ENCODE measurements around the gene GAST. TPM values are rescaled to one million over a fixed set of nuclear protein-coding genes. Genes with fewer than 3 reads are reported as not detected.

The GAST gene
- total and polyA plus RNA-seq, 4 experiments from 2014 or later: not detected

DNA sequence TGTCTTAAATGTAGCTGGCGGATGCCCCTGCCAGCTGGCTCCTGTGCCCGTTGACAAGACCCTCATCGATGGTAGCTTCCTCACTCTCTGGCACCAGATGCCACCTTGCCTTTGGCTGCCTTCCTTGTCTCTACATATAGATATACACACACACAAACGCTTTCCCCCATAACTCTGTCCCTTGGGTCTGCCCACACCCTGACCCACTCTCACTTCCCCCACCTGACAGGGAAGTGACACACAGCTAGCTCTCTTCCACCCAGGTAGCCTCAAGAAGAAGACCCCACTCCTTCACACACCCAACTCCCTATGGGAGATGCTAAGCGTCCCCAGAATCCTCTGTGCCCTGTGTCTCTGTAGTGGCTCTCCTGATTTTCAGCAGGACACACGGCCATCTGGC, 48.7 kb downstream of the GAST start:
- Mint-ChIP-seq H3K9me3 (no peaks in the 10 kb centered on the region), H3K27ac (no peak overlapping the region), H3K27me3 (peaks cover 0 to 4% of the 10 kb centered on the region in 2 donors), H3K36me3 (no peaks in the 10 kb centered on the region), H3K4me3 (no peak overlapping the region), H3K4me1 (no peaks in the 10 kb centered on the region)
- Histone ChIP-seq H3K9me3 (ENCODE audit: control insufficient read depth in 1 of 2, low read length in 2 of 2) (no peaks in the 10 kb centered on the region), H3K4me1 (ENCODE audit: insufficient read depth, low read length) (no peaks in the 10 kb centered on the region), H3K27ac (ENCODE audit: low read depth, low read length) (no peak overlapping the region), H3K4me3 (ENCODE audit: low read length in 2 of 2) (no peak overlapping the region), H3K36me3 (ENCODE audit: insufficient read depth, low read length) (no peaks in the 10 kb centered on the region), H3K27me3 (ENCODE audit: insufficient read depth, low read length) (no peaks in the 10 kb centered on the region)
- intact Hi-C loops (cut with micrococcal nuclease): no loop called here
- ChIA-PET POLR2A (ENCODE audit: partially characterized antibody) (no interaction called here), CTCF (ENCODE audit: partially characterized antibody) (no interaction called here)
- DNase-seq: no peak

DNA sequence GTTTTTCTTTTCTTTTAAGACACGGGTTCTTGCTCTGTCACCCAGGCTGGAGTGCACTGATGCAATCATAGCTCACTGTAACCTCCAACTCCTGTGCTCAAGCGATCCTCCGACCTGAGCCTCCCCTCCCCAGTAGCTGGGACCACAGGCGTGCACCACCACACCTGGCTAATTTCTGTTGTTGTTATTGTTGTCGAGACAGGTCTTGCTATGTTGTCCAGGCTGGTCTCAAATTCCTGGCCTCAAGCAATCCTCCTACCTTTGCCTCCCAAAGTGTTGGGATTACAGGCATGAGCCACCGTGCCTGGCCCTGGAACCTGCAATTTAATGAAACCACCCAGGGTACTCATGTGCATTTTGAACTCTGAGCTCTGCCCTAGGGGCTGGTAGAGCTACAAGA, 50.3 kb downstream of the GAST start:
- POLR2A ChIA-PET (ENCODE audit: partially characterized antibody): no interaction called here
- H3K4me3 Mint-ChIP-seq: no peak overlapping the region
- no peaks in the 10 kb centered on the region for H3K36me3 Mint-ChIP-seq
- no peak overlapping the region for H3K4me3 ChIP-seq (ENCODE audit: low read length in 2 of 2)
- no peak overlapping the region for H3K27ac Mint-ChIP-seq
- CTCF ChIA-PET (ENCODE audit: partially characterized antibody): no interaction called here
- H3K9me3 ChIP-seq (ENCODE audit: control insufficient read depth in 1 of 2, low read length in 2 of 2): no peaks in the 10 kb centered on the region
- intact Hi-C loops (cut with micrococcal nuclease): no loop called here
- no peaks in the 10 kb centered on the region for H3K27me3 ChIP-seq (ENCODE audit: insufficient read depth, low read length)
- H3K27me3 Mint-ChIP-seq: peaks cover 0 to 4% of the 10 kb centered on the region in 2 donors
- H3K27ac ChIP-seq (ENCODE audit: low read depth, low read length): no peak overlapping the region
- no peak for DNase-seq
- H3K36me3 ChIP-seq (ENCODE audit: insufficient read depth, low read length): no peaks in the 10 kb centered on the region
- no peaks in the 10 kb centered on the region for H3K4me1 ChIP-seq (ENCODE audit: insufficient read depth, low read length)
- H3K9me3 Mint-ChIP-seq: no peaks in the 10 kb centered on the region
- no peaks in the 10 kb centered on the region for H3K4me1 Mint-ChIP-seq

DNA sequence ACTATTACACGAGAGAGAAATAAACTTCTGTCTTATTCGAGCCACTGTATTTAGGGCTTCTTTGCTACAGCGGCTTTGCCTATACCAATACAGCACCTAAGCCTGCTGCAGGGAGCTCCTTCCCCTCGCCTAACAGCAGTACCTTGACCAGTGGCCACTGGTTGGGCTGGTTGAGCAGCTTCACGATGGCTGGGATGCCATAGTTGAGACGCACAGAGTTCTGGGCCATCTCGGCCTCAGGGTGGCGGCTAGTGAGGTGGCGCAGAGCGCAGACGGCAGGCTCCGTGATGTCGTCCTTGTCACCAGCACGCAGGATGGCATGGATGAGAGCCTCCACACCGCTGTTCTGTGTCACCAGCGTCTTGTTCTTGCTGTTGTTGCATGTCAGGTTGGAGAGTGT, 50.7 kb downstream of the GAST start:
- POLR2A ChIA-PET (ENCODE audit: partially characterized antibody): no interaction called here
- no peaks in the 10 kb centered on the region for H3K4me1 ChIP-seq (ENCODE audit: insufficient read depth, low read length)
- H3K4me1 Mint-ChIP-seq: no peaks in the 10 kb centered on the region
- peaks cover 0 to 4% of the 10 kb centered on the region in 2 donors for H3K27me3 Mint-ChIP-seq
- H3K9me3 Mint-ChIP-seq: no peaks in the 10 kb centered on the region
- intact Hi-C loops (cut with micrococcal nuclease): no loop called here
- H3K36me3 ChIP-seq (ENCODE audit: insufficient read depth, low read length): no peaks in the 10 kb centered on the region
- H3K36me3 Mint-ChIP-seq: no peaks in the 10 kb centered on the region
- H3K4me3 ChIP-seq (ENCODE audit: low read length in 2 of 2): no peak overlapping the region
- H3K27ac ChIP-seq (ENCODE audit: low read depth, low read length): no peak overlapping the region
- CTCF ChIA-PET (ENCODE audit: partially characterized antibody): no interaction called here
- no peak for DNase-seq
- no peak overlapping the region for H3K4me3 Mint-ChIP-seq
- no peak overlapping the region for H3K27ac Mint-ChIP-seq
- H3K27me3 ChIP-seq (ENCODE audit: insufficient read depth, low read length): no peaks in the 10 kb centered on the region
- H3K9me3 ChIP-seq (ENCODE audit: control insufficient read depth in 1 of 2, low read length in 2 of 2): no peaks in the 10 kb centered on the region

DNA sequence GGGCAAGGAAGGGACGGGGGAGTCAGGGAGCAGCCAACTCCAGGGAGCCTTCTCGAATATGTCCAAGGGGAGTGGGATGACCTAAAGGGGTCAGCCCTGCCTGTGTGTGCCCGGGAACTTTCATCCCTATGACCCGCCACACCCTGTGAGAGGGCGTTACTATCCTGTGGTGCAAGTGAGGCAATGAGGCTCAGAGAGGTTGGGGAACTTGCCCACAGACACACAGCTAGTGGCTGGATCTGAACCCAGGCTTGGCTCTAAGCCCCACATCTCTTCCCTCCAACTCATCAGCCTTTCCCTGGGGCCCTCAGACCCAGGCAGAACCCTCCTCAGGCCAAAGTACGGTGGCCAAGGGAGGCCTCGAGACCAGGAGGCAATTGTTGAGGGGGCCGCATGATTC, 51.2 kb downstream of the GAST start:
- CTCF ChIA-PET (ENCODE audit: partially characterized antibody): interaction anchor here (0.9 kb wide), 1 partner anchor 26 kb away, joined by 3 read pairs; no protein-coding TSS in a partner anchor
- no peaks in the 10 kb centered on the region for H3K4me1 ChIP-seq (ENCODE audit: insufficient read depth, low read length)

More for the DNA sequence above, 51.2 kb downstream of the GAST start:
- H3K36me3 ChIP-seq (ENCODE audit: insufficient read depth, low read length): no peaks in the 10 kb centered on the region
- no peak overlapping the region for H3K27ac Mint-ChIP-seq
- H3K36me3 Mint-ChIP-seq: no peaks in the 10 kb centered on the region
- H3K4me1 Mint-ChIP-seq: no peaks in the 10 kb centered on the region
- H3K27ac ChIP-seq (ENCODE audit: low read depth, low read length): no peak overlapping the region
- H3K4me3 ChIP-seq (ENCODE audit: low read length in 2 of 2): no peak overlapping the region
- H3K27me3 Mint-ChIP-seq: peaks cover 0 to 4% of the 10 kb centered on the region in 2 donors
- no peak for DNase-seq
- H3K27me3 ChIP-seq (ENCODE audit: insufficient read depth, low read length): no peaks in the 10 kb centered on the region
- H3K4me3 Mint-ChIP-seq: no peak overlapping the region
- POLR2A ChIA-PET (ENCODE audit: partially characterized antibody): no interaction called here
- intact Hi-C loops (cut with micrococcal nuclease): no loop called here
- H3K9me3 ChIP-seq (ENCODE audit: control insufficient read depth in 1 of 2, low read length in 2 of 2): no peaks in the 10 kb centered on the region
- H3K9me3 Mint-ChIP-seq: no peaks in the 10 kb centered on the region

Other genes with a start within 250 kb of the GAST start
- not detected for gene KRT32, start 244.9 kb upstream of the GAST start, total RNA-seq
- not detected for gene KRT32, start 244.9 kb upstream of the GAST start, polyA plus RNA-seq
- not detected for gene KRT35, start 231.2 kb upstream of the GAST start, total RNA-seq
- not detected for gene KRT35, start 231.2 kb upstream of the GAST start, polyA plus RNA-seq
- not detected for gene KRT36, start 222.4 kb upstream of the GAST start, total RNA-seq
- not detected for gene KRT36, start 222.4 kb upstream of the GAST start, polyA plus RNA-seq
- gene KRT13, start 206.7 kb upstream of the GAST start, total RNA-seq: not detected
- gene KRT13, start 206.7 kb upstream of the GAST start, polyA plus RNA-seq: not detected
- not detected for gene KRT15, start 193.4 kb upstream of the GAST start, total RNA-seq
- not detected for gene KRT15, start 193.4 kb upstream of the GAST start, polyA plus RNA-seq
- not detected for gene KRT19, start 184.0 kb upstream of the GAST start, total RNA-seq
- not detected for gene KRT19, start 184.0 kb upstream of the GAST start, polyA plus RNA-seq
- gene KRT9, start 140.3 kb upstream of the GAST start, total RNA-seq: not detected
- gene KRT9, start 140.3 kb upstream of the GAST start, polyA plus RNA-seq: not detected
- gene KRT14, start 125.4 kb upstream of the GAST start, total RNA-seq: not detected
- not detected for gene KRT14, start 125.4 kb upstream of the GAST start, polyA plus RNA-seq
- gene KRT16, start 99.6 kb upstream of the GAST start, total RNA-seq: not detected
- not detected for gene KRT16, start 99.6 kb upstream of the GAST start, polyA plus RNA-seq
- gene KRT17, start 87.8 kb upstream of the GAST start, total RNA-seq: not detected
- not detected for gene KRT17, start 87.8 kb upstream of the GAST start, polyA plus RNA-seq
- gene EIF1, start 23.4 kb upstream of the GAST start, total RNA-seq: 100 to 1,000 TPM; 776 to 839 TPM
- gene EIF1, start 23.4 kb upstream of the GAST start, polyA plus RNA-seq: 1,000 to 10,000 TPM; 1,081 to 1,611 TPM
- under 1 TPM; 0.29 to 0.33 TPM for gene HAP1, start 22.3 kb downstream of the GAST start, total RNA-seq
- not detected for gene HAP1, start 22.3 kb downstream of the GAST start, polyA plus RNA-seq
- gene JUP, start 74.4 kb downstream of the GAST start, total RNA-seq: under 1 TPM in 1 of 2 experiments, not detected in 1; 0.15 TPM
- gene JUP, start 74.4 kb downstream of the GAST start, polyA plus RNA-seq: under 1 TPM in 1 of 2 donors, not detected in 1; 0.69 TPM
- gene P3H4, start 99.6 kb downstream of the GAST start, total RNA-seq: 1 to 10 TPM; 5.9 to 6.8 TPM
- gene P3H4, start 99.6 kb downstream of the GAST start, polyA plus RNA-seq: 1 to 10 TPM; 1.4 to 4.2 TPM
- not detected for gene FKBP10, start 100.7 kb downstream of the GAST start, total RNA-seq
- not detected for gene FKBP10, start 100.7 kb downstream of the GAST start, polyA plus RNA-seq
- gene NT5C3B, start 123.9 kb downstream of the GAST start, total RNA-seq: 10 to 100 TPM; 20.9 to 22.3 TPM
- 10 to 100 TPM; 41.5 to 42.1 TPM for gene NT5C3B, start 123.9 kb downstream of the GAST start, polyA plus RNA-seq
- not detected for gene KLHL10, start 125.5 kb downstream of the GAST start, total RNA-seq
- not detected for gene KLHL10, start 125.5 kb downstream of the GAST start, polyA plus RNA-seq
- 10 to 100 TPM; 20.6 to 20.8 TPM for gene KLHL11, start 153.1 kb downstream of the GAST start, total RNA-seq
- gene KLHL11, start 153.1 kb downstream of the GAST start, polyA plus RNA-seq: 1 to 10 TPM; 1.0 to 7.6 TPM
- gene ACLY, start 206.6 kb downstream of the GAST start, total RNA-seq: 10 to 100 TPM; 84.4 to 88.5 TPM
- 10 to 100 TPM; 58.7 to 72.1 TPM for gene ACLY, start 206.6 kb downstream of the GAST start, polyA plus RNA-seq
- gene ODAD4, start 218.3 kb downstream of the GAST start, total RNA-seq: under 1 TPM in 1 of 2 experiments, not detected in 1; 0.20 TPM
- gene ODAD4, start 218.3 kb downstream of the GAST start, polyA plus RNA-seq: under 1 TPM in 1 of 2 donors, not detected in 1; 0.11 TPM

Data from CD4-positive, alpha-beta memory T cell (primary cell).